Chondrocyte (in vitro differentiated cells): Measurements from ENCODE around the gene ASB1. TPM values are rescaled to one million over a fixed set of nuclear protein-coding genes. Genes with fewer than 3 reads are reported as not detected.

Source experiments
- DNase-seq: peaks from one replicate; pipeline ENCODE4 v3.0.0; 2021; ENCODE audit warnings: mixed read lengths, low spot score
- H3K27ac Mint-ChIP-seq: one replicate; pipeline ENCODE4 v1.8.0; 2021; ENCODE audit warnings: mild to moderate bottlenecking, moderate library complexity, mixed read lengths; ENCODE audit not compliant: unreplicated experiment
- H3K27me3 Mint-ChIP-seq: 2 replicates; pipeline ENCODE4 v1.8.0; 2021; ENCODE audit warnings: low read depth, mixed read lengths
- H3K36me3 Mint-ChIP-seq: 2 replicates; pipeline ENCODE4 v1.8.0; 2021; ENCODE audit warnings: low read depth, mixed read lengths
- H3K4me1 Mint-ChIP-seq: 2 replicates; pipeline ENCODE4 v1.8.0; 2021; ENCODE audit warnings: low read depth, mild to moderate bottlenecking, mixed read lengths
- H3K4me3 Mint-ChIP-seq: one replicate; pipeline ENCODE4 v1.8.0; 2021; ENCODE audit warnings: mild to moderate bottlenecking, moderate library complexity, mixed read lengths; ENCODE audit not compliant: unreplicated experiment
- H3K9me3 Mint-ChIP-seq: 2 replicates; pipeline ENCODE4 v1.8.0; 2021; ENCODE audit warnings: low read depth, mixed read lengths
- total RNA-seq: library from RNA; stranded (reverse); gene quantifications from 3 replicates; pipeline ENCODE4 v1.2.1, GENCODE V29; 2021
- TF ChIP-seq, protein P1 (sequence below): fragments of 200-600 bp; sonication (generic); IDR thresholded peaks from 2 replicates; pipeline ENCODE4 v1.5.0; 2021; ENCODE audit warnings: antibody characterized with exemption, mild to moderate bottlenecking, moderate library complexity

Gene ASB1
- total RNA-seq, 1 donor from 2014 or later = 31.0 TPM

DNA sequence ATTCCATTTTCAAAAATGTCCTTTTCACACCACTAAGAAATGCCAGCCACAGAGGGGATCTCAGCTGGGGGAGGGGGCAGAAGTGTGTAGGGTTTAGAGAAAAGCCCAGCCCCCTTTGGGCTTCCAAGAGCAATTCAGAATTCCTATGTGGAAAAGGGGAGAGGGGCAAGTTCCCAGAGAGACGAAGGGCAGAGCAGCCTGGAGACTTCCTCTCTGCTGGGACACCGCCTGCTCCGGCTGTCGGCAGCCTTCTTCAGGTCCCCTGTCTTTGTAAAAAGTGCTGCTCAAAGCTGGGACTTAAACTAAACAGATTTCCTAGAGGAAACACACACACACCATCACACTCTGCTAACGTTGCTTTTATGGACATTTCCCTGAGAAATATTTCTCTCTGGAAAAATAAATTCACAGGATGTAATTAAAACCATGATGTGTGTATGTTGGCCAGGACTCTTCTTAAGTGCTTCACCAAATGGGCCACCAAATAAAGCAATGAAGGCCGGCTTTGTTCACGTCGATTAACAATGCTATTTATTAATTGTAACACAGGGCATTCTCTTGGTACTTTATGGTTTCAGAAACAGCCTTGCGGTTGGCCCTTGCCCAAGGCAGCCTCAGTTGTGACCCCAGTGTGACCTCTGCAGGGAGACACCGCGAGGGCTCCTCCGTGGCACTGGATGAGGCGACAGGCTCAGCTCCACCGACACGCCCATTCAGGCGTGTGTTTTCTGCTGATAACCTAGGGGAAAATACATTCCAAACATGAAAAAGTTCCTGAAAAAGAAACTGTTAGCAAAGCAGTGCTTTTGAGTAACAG lies 5.6 kb upstream of the ASB1 start:
- DNase-seq = no peak
- TF ChIP-seq, protein P1, sequence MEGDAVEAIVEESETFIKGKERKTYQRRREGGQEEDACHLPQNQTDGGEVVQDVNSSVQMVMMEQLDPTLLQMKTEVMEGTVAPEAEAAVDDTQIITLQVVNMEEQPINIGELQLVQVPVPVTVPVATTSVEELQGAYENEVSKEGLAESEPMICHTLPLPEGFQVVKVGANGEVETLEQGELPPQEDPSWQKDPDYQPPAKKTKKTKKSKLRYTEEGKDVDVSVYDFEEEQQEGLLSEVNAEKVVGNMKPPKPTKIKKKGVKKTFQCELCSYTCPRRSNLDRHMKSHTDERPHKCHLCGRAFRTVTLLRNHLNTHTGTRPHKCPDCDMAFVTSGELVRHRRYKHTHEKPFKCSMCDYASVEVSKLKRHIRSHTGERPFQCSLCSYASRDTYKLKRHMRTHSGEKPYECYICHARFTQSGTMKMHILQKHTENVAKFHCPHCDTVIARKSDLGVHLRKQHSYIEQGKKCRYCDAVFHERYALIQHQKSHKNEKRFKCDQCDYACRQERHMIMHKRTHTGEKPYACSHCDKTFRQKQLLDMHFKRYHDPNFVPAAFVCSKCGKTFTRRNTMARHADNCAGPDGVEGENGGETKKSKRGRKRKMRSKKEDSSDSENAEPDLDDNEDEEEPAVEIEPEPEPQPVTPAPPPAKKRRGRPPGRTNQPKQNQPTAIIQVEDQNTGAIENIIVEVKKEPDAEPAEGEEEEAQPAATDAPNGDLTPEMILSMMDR = no peak
- H3K27ac Mint-ChIP-seq = peak overlapping the region; percentile 94
- no peaks in the 10 kb centered on the region for H3K36me3 Mint-ChIP-seq
- no peaks in the 10 kb centered on the region for H3K9me3 Mint-ChIP-seq
- peaks cover 57% of the 10 kb centered on the region for H3K4me1 Mint-ChIP-seq
- H3K27me3 Mint-ChIP-seq = no peaks in the 10 kb centered on the region
- H3K4me3 Mint-ChIP-seq = peak overlapping the region; percentile 7

DNA sequence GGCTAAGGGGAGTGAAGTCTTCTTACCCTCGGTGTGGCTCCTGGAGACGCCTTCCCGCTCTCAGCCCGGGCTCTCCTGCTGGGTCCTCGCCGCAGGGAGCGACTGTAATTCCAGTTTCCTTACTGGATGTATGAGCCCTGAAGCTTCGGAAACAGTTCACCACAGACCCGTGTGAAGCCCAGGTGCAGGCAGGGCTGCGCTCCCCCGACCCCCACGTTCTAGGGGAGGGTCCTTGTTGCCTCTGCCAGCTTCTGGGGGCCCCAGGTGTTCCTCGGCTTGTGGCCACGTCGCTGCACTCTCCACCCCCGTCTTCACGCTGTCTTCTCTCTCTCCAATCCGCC lies 5.1 kb upstream of the ASB1 start:
- TF ChIP-seq, protein P1 = no peak
- Mint-ChIP-seq H3K27ac (peak overlapping the region; percentile 94), H3K36me3 (no peaks in the 10 kb centered on the region), H3K4me1 (peaks cover 59% of the 10 kb centered on the region), H3K9me3 (no peaks in the 10 kb centered on the region), H3K27me3 (no peaks in the 10 kb centered on the region), H3K4me3 (no peak overlapping the region)
- DNase-seq = no peak

DNA sequence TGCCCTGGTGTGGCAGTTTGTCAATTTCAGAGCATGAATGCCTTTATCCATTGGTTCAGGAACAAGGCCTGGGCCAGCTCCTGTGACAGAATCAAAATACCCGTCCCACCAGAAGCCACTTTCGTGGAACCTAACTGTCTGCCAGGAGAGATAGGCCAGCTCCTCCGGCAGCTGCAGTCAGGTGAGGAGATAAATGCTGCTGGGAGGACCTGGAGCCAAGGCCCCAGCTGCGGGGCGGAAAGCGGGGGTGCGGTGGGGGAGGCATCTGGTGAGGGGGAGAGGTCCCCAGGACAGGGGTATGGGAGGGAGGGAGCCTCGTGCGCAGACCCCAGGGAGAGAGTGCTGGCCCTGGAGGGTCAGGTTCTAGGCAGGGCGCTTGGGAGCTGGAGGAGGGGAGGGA lies 4.4 kb upstream of the ASB1 start:
- TF ChIP-seq, protein P1 = no peak
- no peak for DNase-seq
- Mint-ChIP-seq H3K36me3 (no peaks in the 10 kb centered on the region), H3K27ac (no peak overlapping the region), H3K9me3 (no peaks in the 10 kb centered on the region), H3K27me3 (no peaks in the 10 kb centered on the region), H3K4me1 (peaks cover 59% of the 10 kb centered on the region), H3K4me3 (no peak overlapping the region)

DNA sequence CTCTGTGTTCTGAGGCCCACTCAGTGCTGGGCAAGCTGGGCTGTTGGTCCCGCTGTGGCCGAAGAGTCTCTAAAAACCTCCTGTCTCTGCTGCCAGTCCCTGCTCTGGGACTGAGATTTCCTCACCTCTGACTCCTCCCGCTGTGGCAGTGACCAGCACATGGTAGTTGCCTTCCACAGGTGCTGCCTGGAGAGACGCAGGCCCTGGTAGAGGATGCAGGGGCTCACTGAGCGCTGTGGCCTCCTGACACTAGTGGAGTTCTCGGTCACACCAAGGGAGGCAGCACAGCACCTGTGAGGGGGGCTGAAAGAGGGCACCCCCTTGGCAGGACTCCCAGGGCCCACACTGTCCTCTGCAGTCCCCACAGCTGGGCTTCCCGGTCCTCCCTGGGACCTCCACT lies 3.8 kb upstream of the ASB1 start:
- no peak for DNase-seq
- Mint-ChIP-seq H3K4me3 (no peak overlapping the region), H3K27me3 (no peaks in the 10 kb centered on the region), H3K4me1 (peaks cover 63% of the 10 kb centered on the region), H3K36me3 (no peaks in the 10 kb centered on the region), H3K27ac (peak overlapping the region; percentile 49), H3K9me3 (no peaks in the 10 kb centered on the region)
- TF ChIP-seq, protein P1 = no peak

DNA sequence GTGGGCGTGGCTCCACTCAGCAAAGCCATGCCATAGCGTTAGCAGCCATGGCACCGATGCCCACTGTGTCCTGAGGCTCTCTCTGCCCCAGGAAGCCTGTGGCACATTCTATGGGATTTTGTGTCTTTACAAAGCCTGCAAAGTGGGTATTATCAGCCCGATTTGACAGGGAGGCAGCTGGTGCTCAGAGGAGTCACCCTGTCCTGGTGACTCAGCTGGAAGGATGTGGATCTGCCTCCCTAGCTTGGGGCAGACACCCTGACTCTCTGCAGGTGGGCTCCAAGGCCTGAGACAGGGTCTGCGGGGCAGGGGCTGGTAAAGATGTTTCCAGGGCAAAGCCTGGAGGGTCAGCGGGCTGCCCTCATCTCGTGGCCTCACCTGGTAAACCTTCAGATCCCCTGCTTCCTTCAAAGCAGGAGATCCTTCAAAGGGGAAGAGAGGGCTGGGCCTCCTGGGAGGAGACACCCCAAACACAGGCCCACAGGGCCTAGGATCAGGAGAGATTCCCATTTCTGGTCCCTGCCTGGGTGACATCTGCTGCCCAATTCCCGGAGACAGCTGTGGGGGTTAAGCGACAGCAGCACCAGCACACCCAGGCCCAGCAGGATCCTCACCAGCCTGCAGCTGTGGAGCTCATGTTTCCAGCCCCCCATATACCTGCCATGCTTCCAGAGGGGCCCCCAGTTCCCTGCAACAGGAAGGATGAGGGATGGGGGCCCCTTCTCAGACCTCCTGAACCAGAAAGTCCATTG lies 3.0 kb upstream of the ASB1 start:
- Mint-ChIP-seq H3K4me3 (no peak overlapping the region), H3K27ac (no peak overlapping the region), H3K27me3 (no peaks in the 10 kb centered on the region), H3K4me1 (peaks cover 64% of the 10 kb centered on the region), H3K36me3 (no peaks in the 10 kb centered on the region), H3K9me3 (no peaks in the 10 kb centered on the region)
- DNase-seq = no peak
- TF ChIP-seq, protein P1 = no peak
